Skin of body (tissue), 2 donors: ENCODE results near the gene RPAIN. TPM values are rescaled to one million over a fixed set of nuclear protein-coding genes. Genes with fewer than 3 reads are reported as not detected.
"Not testable (repeated sequence)": the region's sequence is repeated elsewhere in the genome, so short reads cannot be mapped to it uniquely, and the experiment has no call there.

Experiments
- DNase-seq: peaks from one replicate; lab custom pipeline; 2025; lab: John Stamatoyannopoulos, UW
- total RNA-seq: library from RNA; depleted of rRNA; stranded (reverse); fragments of >200 nt; gene quantifications from one replicate; pipeline ENCODE4 v1.2.3, GENCODE V29; 2014

Gene RPAIN
- total RNA-seq, 1 donor from 2014 or later, result 43.8 TPM

- peak; percentile 24 for DNase-seq
Observed at GRCh38 chr17:5429191-5429887, 9.4 kb downstream of the RPAIN start.

GRCh38 chr17:5430413-5430999, 10.5 kb downstream of the RPAIN start:
- DNase-seq, result no peak

GRCh38 chr17:5431234-5431633, 11.3 kb downstream of the RPAIN start:
- DNase-seq, result not testable (repeated sequence)

- no peak for DNase-seq
Observed at GRCh38 chr17:5431949-5432556, 12.1 kb downstream of the RPAIN start.

- DNase-seq, result no peak
Observed at GRCh38 chr17:5434984-5435383, 15.0 kb downstream of the RPAIN start.

- not testable (repeated sequence) for DNase-seq
Observed at GRCh38 chr17:5435781-5436315, 15.9 kb downstream of the RPAIN start.

GRCh38 chr17:5437721-5438317, 17.8 kb downstream of the RPAIN start:
- DNase-seq, result no peak

GRCh38 chr17:5438716-5439445, 18.9 kb downstream of the RPAIN start, which contains the start of gene C1QBP:
Gene C1QBP (minus strand): TSS chr17:5439155. CDS start chr17:5439073, 82 bp downstream.
- DNase-seq, result peak; percentile 89

- no peak for DNase-seq
Observed at GRCh38 chr17:5439446-5439764, 19.4 kb downstream of the RPAIN start.

- DNase-seq, result no peak
Observed at GRCh38 chr17:5443728-5444127, 23.7 kb downstream of the RPAIN start.

- no peak for DNase-seq
Observed at GRCh38 chr17:5444209-5444608, 24.2 kb downstream of the RPAIN start.

GRCh38 chr17:5446786-5447185, 26.8 kb downstream of the RPAIN start:
- DNase-seq, result no peak

- no peak for DNase-seq
Observed at GRCh38 chr17:5464717-5465507, 44.9 kb downstream of the RPAIN start.

GRCh38 chr17:5466295-5466694, 46.3 kb downstream of the RPAIN start:
- DNase-seq, result no peak

GRCh38 chr17:5467416-5467815, 47.4 kb downstream of the RPAIN start:
- DNase-seq, result no peak

GRCh38 chr17:5468075-5468473, 48.1 kb downstream of the RPAIN start:
- no peak for DNase-seq

GRCh38 chr17:5472511-5472910, 52.5 kb downstream of the RPAIN start:
- no peak for DNase-seq

GRCh38 chr17:5473906-5474305, 53.9 kb downstream of the RPAIN start:
- DNase-seq, result no peak

GRCh38 chr17:5478992-5479391, 59.0 kb downstream of the RPAIN start:
- DNase-seq, result no peak

- no peak for DNase-seq
Observed at GRCh38 chr17:5480962-5481361, 61.0 kb downstream of the RPAIN start.

- DNase-seq, result no peak
Observed at GRCh38 chr17:5481451-5481850, 61.5 kb downstream of the RPAIN start.
